HG03378 (cell line): ENCODE results near the gene RMI1.
"Not testable (repeated sequence)": the region's sequence is repeated elsewhere in the genome, so short reads cannot be mapped to it uniquely, and the experiment has no call there.

ENCODE experiments used
- ATAC-seq: cut with Tn5 transposase; IDR thresholded peaks from one replicate; pipeline ENCODE4 v1.9.1; 2021; ENCODE audit warnings: mild to moderate bottlenecking, moderate library complexity; ENCODE audit not compliant: unreplicated experiment

Gene RMI1

DNA sequence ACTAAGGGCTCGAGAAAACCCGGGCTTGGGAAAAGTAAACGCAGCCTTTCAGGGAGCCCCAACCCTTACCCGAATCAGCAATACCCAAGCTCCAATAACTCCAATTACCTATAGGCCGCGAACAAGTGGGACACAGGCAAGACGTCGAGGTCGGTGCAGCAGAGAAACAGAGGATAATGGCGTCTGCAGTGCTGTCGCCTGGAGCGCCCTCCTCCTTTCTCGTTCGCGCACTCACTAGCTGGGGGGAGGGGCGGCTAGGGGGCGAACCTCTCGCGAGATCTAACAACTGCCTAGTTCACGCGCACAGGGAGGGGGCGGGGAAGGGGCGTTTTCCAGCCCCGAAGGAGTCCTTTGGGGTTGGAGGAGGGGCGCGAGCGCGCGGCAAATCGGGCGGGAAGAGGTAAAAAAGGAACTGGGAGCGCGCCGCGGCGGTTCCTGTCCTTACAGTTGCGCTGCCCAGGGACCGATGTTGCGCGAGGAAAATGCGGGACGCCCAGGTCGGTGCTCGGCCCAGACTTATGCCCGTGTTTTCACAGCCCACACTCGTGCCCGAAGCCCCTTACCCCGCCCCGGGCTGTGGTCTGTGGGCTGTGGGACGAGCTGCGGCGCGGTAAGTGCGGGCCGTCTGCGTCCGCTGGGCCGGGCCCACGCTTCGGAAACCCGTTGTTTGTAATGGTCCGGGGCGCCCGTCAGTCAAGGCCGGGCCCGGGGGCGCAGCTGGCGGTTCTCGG lies at the start of gene RMI1:
Gene RMI1 (plus strand): TSS at position 411 of the 731 bp plus-strand sequence. CDS start 20,182 bp downstream, outside the sequence.
- peak; percentile 61 for ATAC-seq

DNA sequence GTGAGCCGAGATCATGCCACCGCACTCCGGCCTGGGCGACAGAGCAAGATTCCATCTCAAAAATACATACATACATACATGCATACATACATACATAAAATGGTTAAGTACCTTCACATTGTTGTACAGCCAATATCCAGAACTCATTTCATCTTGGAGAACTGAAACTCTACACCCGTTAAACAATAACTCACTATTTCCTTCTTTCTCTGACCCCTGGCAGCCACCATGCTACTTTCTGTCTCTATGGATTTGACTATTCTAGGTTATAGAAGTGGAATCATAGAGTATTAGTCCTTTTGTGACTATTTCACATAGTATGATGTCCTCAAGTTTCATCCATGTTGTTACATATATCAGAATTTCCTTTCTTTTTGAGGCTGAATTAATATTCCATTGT lies 49.7 kb upstream of the RMI1 start:
- ATAC-seq = no peak

DNA sequence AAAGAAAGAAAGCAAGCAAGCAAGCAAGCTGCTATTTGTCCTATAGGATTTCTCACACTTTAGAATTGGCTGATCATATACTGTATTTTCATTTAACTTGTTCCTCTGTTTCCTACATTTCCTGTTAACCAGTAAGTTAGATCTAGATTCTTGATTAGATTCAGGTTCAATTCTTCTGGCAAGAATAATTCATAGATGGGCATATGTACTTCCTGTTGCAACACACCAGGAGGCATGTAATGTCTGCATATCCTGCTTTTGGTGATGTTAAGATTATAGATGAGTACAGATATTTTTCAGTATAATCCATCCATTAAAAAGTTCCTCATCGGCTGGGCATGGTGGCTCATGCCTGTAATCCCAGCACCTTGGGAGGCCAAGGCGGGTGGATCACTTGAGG lies 48.6 kb upstream of the RMI1 start:
- ATAC-seq = no peak

DNA sequence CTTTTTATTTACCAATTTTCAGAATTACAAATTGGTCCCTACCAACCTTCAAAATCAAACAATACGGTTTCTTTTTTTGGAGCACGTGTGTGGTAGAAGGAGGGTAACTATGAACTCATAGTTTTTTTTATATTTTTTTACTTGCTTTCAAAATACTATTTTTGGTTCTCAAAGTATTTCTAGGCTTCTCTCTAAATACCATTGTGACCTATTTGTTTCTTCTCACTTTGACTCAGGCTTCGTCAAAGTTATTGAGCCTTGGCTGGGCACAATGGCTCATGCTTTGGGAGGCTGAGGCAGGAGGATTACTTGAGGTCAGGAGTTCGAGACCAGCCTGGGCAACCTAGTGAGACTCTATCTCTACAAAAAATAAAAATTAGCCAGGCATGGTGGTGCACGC lies 47.8 kb upstream of the RMI1 start:
- ATAC-seq = no peak

DNA sequence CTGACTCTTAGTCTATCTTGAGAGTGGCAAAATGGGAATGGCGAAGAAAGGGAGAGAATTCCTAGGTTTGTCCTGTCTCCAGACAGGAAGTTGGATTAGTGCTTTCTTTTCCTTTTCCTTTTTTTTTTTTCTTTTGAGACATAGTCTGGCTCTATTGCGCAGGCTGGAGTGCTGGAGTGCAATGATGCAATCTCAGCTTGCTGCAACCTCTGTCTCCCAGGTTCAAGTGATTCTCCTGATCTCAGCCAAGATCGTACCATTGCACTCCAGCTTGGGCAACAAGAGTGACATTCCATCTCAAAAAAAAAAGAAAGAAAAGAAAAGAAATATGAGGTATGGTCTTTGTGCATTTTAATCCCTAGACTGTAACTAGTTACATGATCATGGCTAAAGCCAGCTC lies 46.8 kb upstream of the RMI1 start:
- ATAC-seq = no peak

DNA sequence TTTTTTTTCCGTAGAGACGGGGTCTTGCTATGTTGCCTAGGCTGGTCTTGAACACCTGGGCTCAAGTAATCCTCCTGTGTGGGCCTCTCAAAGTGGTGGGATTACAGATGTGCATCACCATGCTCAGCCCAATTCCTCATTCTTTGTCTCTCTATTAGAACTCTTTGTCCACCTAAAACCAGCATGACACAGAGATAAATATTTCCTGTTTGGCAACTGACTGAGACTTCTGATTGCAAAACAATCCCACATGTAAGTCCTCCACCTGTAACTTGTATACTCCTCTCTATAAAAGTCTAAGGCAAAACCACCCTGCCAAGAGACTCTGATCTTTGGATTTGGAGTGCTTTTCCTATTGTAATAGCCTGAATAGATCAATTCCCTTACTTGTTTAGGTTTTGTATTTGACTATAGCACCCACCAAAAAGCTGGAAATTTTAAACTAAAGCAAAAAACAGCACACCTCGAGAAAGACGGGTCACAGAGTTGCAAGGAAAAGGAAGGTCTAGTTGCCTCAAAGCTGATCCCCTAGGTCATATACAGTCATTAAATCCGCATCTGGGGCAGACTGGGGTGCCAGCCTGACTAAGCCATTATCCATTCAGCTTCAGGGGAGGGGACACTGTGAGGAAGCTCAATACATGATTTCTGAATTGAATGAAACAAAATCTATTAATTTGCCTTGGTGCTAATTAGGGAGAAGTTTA lies 45.9 kb upstream of the RMI1 start:
- no peak for ATAC-seq

DNA sequence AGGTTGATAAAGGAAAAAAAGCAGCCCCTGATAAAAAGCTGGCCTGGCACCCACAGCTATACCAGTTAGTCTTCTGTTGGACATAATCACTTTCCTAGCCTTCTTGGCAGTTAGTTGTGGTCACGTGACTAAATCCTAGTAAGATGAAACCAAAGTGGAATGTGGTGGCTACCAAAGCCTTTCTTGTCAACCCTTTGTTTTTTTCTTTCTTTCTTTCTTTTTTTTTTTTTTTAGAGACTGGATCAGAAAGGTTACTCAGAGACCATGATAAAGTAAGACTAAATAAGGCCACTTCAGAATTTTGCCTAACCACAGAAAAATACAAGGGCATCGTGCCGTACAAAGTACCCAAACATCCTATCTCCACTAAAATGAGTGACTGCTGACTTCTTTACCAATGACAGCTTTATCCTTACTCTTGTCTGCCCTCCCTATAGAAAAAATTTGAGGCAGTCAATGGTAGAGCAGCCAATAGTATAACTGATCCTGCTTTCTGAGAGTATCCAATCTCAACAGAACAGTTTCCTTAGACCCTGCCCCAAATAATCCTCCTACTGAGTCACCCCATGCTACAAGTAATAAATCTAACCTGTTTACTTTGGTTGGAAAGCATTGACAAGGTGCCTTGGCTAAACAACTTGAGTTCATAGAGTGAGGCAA lies 45.2 kb upstream of the RMI1 start:
- ATAC-seq = no peak

DNA sequence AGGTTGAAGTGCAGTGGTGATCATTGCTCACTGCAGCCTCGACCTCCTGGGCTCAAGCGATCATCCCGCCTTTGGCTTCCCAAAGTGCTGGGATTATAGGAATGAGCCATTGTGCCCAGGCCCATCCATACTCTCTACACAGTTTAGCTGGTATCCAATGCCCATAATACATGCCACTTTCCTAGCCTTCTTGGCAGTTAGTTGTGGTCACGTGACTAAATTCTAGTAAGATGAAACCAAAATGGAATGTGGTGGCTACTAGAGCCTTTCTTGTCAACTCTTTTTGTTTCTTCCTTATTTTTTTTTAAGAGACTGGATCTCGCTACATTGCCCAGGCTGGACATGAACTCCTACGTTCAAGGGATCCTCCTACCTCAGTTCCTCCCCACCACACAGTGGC lies 44.1 kb upstream of the RMI1 start:
- ATAC-seq = no peak

DNA sequence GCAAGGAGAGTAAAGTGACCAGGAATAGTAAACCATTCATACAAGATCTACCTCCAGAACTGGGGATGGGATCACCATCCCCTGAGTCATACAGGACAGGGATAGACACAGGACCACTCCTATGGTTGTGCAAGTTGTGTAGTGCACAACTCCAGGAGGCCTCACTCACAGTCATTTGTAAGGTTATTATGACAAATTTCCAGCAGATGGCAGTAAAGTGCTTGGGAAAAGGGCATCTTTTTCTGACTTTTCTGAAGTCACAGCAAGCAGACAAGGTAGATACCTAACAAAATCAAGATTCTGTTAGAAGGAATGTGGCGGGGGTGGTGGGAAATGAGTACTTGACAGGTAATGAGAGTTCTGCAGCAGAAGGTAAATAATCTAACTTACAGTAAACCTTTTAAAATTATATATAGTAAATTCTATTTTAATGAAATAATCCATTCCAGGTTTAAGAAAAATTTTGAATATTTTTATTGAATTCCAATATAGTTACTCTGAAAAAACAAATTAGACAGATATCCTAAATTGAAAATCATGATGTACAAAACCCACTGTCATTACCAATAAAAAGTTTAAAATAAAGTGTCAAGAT lies 42.6 kb upstream of the RMI1 start:
- ATAC-seq = peak; percentile 71

DNA sequence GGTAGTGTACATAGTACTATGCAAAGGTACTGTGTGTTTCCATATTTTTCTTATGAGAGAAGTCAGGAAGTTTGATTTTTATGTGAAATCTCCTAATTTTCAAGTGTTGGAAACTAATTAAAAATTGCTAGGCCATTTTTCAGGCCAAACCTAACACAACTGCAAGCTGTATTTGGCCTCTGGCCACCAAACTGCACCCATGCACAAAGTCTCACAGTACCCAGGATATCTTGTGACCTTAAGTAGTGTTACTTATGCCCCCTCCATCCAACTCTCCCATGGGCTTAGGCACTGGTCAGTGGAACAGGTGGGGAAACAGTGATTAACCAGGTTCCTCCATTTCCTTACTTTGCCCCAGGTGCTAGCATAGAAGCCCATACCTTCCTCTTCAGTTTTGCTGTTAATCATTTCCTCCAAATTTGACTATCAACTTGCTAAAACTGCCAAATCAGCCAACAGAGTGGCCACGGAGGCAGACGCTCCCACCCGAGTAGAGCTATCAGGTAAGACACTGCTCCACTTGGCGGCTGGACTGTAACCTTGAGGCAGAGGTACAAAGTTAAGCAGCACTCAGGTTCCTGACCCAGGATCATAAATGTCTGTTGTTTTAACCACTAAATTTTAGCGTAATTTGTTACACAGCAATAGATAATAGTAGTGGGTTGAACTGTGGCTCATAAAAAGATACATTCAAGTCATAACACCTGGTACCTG lies 39.9 kb upstream of the RMI1 start:
- ATAC-seq = no peak

DNA sequence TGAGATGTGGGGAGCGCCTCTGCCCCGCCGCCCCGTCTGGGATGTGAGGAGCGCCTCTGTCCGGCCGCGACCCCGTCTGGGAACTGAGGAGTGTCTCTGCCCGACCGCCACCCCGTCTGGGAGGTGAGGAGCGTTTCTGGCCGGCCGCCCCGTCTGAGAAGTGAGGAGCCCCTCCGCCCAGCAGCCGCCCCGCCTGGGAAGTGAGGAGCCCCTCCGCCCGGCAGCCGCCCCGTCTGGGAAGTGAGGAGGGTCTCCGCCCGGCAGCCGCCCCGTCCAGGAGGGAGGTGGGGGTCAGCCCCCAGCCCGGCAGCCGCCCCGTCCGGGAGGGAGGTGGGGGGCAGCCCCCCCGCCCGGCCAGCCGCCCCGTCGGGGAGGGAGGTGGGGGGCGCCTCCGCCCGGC lies 32.5 kb upstream of the RMI1 start:
- ATAC-seq = not testable (repeated sequence)

DNA sequence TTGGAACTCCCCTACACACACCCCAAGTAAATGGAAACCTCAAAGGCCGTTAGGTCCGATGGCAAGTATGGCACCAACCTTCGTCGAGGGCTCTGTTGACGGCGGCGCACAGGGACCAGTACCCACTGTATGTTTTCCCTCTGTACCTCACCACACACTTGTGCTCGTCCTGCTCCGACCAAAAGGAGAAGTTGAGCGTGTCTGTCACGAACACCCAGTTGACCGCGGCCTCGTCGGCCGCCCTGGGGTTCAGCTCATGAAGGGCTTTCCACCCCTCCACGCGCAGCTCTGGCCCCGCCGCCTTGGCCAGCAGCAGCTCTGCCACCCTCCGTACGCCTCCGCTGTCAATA lies 24.5 kb upstream of the RMI1 start:
- ATAC-seq = peak; percentile 62

DNA sequence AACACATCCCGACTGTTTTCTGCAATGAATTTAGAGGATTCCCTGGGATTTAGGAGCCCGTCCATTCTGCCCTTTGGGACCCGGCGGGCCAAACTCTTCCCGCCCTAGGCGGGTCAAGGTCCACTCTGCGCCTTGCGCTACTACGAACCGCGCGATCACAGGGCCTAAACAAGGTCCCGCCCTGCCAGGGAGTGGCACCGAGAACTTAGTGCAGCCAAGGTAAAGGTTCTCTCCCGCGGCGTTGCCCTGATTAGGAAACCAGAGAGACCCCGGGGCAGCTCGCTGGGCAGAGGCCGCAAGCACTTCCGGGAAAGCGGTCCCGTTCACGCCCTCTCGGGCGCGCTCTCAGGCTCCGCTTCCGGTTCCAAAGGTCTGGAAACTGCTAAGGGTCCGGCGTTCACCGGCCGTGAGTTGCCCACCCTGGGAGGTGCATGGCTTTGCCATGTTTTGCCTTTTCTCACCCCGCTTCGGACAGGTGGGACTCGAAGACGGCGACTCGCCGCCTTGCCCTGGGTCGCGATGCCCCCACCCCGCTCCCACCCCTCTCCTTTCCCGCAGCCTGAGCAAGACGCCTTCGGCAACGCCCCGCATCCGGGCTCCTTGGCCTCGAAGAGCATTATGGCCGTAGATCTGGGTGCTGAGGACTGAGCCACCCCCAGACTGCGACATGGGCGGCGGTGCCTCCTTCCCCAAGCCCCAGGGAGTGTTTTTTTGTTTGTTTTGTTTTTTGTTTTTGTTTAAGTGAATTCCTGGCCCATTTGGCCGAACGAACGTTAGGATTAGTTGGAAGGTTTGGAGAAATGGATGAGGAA lies 24.0 kb upstream of the RMI1 start:
- peak; percentile 79 for ATAC-seq

DNA sequence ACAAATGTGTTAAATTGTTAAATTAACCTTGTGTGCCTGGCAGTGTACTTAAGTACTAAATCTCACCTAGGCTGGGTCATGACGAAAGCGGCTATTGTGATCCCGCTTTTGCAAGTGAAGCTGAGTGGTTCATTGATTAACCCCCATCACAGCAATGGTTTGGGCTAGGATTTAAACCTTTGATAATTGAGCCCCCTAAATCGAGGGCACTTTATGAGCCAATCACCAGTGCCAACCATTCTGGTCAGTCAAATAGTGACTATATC lies 23.4 kb upstream of the RMI1 start:
- no peak for ATAC-seq

DNA sequence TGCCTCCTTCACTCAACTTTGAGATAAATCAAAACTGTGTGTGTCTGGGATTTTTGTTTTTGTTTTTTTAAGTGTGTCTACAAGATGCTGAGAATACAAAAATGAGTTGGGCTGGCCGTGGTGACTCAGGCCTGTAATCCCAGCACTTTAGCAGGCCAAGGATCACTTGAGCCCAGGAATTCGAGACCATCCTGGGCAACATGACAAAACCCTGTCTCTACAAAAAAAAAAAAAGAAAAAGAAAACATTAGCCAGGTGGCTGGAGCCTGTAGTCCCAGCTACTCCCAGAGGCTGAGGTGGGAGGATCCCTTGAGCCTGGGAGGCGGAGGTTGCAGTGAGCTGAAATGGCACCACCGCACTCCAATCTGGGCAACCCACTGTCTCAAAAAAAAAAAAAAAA lies 21.5 kb upstream of the RMI1 start:
- no peak for ATAC-seq

DNA sequence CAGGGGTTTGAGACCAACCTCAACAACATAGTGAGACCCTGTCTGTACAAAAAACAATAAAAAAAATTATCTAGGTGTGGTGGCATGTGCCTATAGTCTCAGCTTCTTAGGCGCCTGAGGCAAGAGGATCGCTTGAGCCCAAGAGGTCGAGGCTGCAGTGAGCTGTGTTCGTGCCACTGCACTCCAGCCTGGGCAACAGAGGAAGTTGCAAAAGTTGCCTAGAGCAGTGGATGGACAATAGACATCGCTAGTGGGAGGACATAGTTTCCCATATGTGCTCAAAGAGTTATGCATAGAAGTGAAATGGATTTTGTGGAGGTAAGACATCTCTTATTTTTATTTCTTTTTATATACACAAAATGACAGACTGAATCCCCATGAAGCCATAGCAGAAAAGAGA lies 19.6 kb upstream of the RMI1 start:
- ATAC-seq = no peak

DNA sequence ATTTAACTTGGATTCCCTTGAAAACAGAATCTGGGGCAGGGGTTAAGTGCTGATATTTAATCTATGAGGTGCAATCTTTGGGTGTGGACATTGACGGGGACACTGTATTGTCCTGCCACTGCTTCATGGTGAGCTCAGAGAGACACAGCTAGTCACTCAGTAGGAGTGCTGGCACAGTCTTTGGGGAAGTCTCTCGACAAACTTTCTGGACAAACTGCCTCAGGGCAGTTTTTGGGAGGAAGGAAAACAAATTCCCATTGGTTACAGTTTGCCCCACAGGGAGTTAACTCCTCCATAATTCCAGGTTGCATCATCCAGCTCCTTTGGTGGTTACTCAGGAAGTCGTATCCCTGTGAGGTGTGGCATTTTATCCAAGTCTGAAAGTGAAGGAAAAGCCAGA lies 18.4 kb upstream of the RMI1 start:
- ATAC-seq = no peak

DNA sequence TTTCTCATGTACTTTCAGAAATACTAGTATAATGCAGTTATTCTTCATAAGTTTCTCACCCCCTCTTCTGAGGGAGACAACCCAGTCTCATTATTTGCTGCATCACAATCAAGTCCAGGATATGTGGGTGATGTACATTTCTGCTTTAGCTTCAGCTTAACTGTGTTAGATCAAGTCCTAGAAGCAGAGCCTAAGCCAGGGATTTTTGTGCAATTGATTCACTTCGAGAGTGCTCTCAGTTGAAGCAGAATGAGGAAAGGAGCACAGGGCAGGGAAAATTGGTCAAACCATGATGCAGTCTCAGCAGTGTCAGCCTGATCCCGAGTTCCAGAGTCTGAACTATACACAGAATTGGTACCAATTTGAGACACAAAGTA lies 15.6 kb upstream of the RMI1 start:
- ATAC-seq = no peak

DNA sequence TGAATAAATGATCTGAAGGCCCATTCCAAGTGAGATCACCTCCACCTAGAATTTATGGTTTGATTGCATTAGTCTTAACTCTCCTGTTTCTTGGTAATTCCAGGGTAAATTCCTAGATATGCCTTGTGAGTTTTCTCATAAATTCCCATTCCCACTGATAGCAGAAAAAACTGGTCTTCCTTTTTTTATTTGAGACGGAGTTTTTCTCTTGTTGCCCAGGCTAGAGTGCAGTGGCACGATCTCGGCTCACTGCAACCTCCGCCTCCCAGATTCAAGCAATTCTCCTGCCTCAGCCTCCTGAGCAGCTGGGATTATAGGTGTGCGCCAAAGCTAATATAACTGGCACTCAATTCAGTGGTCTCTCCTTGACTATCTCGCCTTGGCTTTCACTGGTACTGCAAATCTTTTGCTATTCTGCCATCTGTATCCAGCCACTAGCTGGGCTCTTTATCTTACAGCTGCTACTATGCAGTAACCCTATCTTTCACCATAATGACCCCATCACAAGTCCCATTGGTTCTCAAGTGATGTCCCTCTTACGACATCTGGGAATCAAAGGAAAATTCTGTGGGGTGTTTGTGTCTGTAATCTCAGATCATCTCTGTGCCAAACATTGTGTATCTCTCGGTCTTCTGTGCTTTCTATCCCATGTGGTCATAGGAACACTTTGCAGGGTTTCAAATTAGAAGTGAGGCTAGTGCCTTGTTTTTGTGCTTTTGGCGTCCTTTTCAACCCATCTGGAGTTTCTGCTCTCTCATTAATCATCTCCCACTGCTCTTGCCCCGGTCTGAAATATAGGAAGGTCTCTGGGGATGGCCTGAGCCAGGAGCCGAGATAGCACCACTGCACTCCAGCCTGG lies 15.0 kb upstream of the RMI1 start:
- no peak for ATAC-seq

DNA sequence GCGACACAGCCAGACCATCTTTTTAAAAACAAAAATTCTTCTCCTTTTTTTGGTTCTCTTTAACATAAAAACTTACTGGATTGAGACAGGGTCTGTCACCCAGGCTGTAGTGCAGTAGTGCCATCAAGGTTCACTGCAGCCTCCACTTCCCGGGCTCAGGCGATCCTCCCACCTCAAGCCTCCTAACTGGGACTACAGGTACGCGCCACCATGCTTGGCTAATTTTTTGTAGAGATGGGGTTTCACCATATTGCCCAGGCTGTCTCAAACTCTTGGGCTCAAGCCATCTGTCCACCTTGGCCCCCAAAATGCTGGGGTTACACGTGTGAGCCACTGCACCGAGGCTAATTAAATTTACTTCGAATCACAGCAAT lies 14.4 kb upstream of the RMI1 start:
- ATAC-seq = no peak
